ENCODE data around the gene TRIP13.

Gene TRIP13

DNA sequence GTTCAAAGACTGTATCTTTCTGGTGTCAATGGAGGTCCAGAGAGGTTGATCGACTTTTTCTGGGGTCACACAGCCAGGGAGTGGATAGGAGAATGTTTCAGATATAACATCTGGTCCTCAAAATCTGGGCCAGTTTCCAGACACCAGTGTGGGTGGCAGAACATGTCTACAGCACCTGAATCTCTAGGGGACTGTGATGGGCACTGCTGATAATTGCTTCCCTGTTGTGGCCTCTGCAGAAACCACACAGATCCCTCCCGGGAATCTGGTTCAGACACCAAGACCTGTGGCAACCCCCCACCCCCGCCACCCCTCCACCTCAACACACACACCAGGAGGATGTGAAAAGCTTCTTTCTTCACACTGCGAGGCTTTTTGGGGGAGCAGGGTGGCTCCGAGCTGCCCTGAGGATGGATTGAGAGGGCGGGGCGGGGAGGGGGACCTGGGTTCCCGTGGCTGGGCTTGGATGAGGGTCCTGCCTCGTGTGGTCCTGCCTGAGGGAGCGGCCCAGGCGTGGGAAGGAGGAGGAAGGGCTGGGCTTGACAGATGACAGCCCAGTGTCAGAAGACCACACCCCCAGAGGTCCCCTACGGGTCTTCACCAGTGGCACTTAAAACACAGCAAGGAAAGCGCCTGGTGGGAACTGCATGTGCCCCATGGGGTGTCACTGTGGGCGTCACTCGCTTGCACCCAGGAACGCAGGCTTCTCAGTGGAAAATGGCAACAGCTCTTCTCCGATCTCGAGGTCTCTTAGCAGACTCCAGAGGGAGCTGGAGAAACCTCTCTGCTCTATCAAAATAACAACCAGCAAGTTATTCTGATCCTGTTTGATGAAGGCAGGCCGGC lies 55.2 kb downstream of the TRIP13 start:
- no peak for DNase-seq (ENCODE audit: low read depth)
- no peak overlapping the region for H3K4me3 ChIP-seq (ENCODE audit: low read depth, low read length)
- in situ Hi-C loops (cut with HindIII; ENCODE audit: low sequenced_read_pairs), result loop anchor here (25.0 kb wide), 2 partner anchors 214 to 364 kb away; no protein-coding TSS in a partner anchor
- no peak for TF ChIP-seq CTCF (IDR thresholded peaks at IDR 0.05; ENCODE audit: low read depth, low read length, missing control alignments)

DNA sequence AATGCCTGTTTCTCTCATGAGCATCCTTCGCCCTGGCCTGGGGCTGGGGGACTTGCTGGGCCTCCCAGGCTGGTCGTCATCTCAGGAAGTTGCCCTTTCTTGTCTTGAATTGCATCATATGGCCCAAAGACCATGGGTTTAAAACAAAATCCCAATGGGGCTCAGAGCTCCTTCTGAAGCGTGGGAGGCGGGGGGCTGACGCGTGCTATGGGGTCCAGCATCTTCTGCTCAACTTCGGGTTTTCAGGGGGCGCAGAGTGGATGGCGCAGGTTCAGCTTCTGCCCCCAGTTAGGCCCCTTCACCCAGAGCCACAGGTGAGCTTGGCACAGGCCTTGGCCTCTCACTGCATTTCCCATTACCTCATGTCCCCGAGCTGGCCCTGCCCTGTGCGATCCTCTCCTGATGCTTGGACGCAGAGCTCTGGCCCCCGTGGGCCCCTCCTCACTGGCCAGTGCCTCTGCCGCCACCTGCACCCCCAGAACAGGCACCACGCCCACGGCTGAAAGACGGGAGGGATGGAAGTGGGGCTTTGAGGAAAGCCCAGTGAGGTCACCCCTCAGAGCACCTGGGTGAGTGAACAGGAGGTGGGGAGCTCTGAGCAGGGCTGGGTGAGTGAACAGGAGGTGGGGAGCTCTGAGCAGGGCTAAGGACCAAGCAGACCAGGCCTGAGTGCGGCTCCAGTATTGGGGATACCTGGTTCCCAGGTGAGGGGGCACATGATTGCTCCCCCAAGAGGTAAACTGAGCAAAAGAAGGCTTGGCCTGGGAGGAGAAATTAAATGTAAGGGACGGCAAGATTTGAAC lies 56.0 kb downstream of the TRIP13 start:
- in situ Hi-C loops (cut with HindIII; ENCODE audit: low sequenced_read_pairs), result loop anchor here (25.0 kb wide), 2 partner anchors 214 to 364 kb away; no protein-coding TSS in a partner anchor
- DNase-seq (ENCODE audit: low read depth), result no peak
- no peak for TF ChIP-seq CTCF (IDR thresholded peaks at IDR 0.05; ENCODE audit: low read depth, low read length, missing control alignments)
- H3K4me3 ChIP-seq (ENCODE audit: low read depth, low read length), result no peak overlapping the region

- TF ChIP-seq CTCF (IDR thresholded peaks at IDR 0.05; ENCODE audit: low read depth, low read length, missing control alignments), result no peak
- DNase-seq (ENCODE audit: low read depth), result no peak
- in situ Hi-C loops (cut with HindIII; ENCODE audit: low sequenced_read_pairs), result loop anchor here (25.0 kb wide), 2 partner anchors 213 to 363 kb away; no protein-coding TSS in a partner anchor
- H3K4me3 ChIP-seq (ENCODE audit: low read depth, low read length), result no peak overlapping the region
Measured at GRCh38 chr5:949275-949543, 56.5 kb downstream of the TRIP13 start.

DNA sequence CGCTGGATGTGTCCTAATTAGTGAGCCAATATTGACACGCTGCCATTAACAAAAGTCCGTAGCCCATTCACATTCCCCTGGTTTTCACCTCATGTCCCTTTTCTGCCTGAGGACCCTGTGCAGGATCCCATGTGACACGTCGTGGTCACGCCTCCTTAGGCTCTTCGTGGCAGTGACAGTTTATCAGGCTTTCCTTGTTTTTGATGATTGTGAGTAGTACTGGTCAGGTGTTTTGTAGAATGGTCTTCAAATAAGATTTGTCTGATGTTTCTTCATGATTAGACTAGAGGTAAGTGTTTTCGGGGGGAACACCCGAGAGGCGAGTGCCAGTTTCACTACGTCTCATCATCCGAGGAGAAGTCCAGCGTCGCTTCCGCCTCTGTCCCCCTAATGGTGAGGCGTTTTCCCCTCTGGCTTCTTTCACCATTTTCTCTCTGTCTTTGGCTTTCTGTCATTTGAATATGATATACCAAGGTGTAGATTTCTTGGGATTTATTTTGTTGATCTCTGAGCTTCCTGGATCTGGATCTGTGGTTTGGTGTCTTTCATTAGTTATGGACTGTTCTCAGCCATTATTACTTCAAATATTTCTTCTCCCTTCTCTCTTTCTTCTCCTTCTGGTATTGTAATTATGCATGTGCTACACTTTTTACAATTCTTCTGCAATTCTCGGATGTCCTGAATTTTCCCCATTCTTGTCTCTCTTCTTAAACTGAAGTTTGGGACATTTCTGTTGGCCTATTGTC lies 57.3 kb downstream of the TRIP13 start:
- in situ Hi-C loops (cut with HindIII; ENCODE audit: low sequenced_read_pairs), result loop anchor here (25.0 kb wide), 2 partner anchors 212 to 362 kb away; no protein-coding TSS in a partner anchor
- H3K4me3 ChIP-seq (ENCODE audit: low read depth, low read length), result no peak overlapping the region
- DNase-seq (ENCODE audit: low read depth), result no peak
- TF ChIP-seq CTCF (IDR thresholded peaks at IDR 0.05; ENCODE audit: low read depth, low read length, missing control alignments), result no peak

- no peak overlapping the region for H3K4me3 ChIP-seq (ENCODE audit: low read depth, low read length)
- in situ Hi-C loops (cut with HindIII; ENCODE audit: low sequenced_read_pairs), result no loop called here
- no peak for DNase-seq (ENCODE audit: low read depth)
- no peak for TF ChIP-seq CTCF (IDR thresholded peaks at IDR 0.05; ENCODE audit: low read depth, low read length, missing control alignments)
Measured at GRCh38 chr5:951940-952596, 59.4 kb downstream of the TRIP13 start.

Data from astrocyte of the cerebellum (primary cell).